ENCODE data around the gene BRD1.

BRD1 gene

GRCh38 chr22:49803737-49804375 is 23.8 kb downstream of the BRD1 start:
- DNase-seq: no peak

GRCh38 chr22:49803134-49803533 is 24.5 kb downstream of the BRD1 start:
- DNase-seq: no peak

- DNase-seq: no peak
Measured at GRCh38 chr22:49801391-49802060, 26.1 kb downstream of the BRD1 start.

GRCh38 chr22:49800408-49801238 is 27.1 kb downstream of the BRD1 start:
- no peak for DNase-seq

GRCh38 chr22:49799431-49800075 is 28.1 kb downstream of the BRD1 start:
- no peak for DNase-seq

GRCh38 chr22:49798486-49799151 is 29.1 kb downstream of the BRD1 start:
- no peak for DNase-seq

- DNase-seq: no peak
Measured at GRCh38 chr22:49797706-49798105, 30.0 kb downstream of the BRD1 start.

- DNase-seq: no peak
Measured at GRCh38 chr22:49796596-49797270, 30.9 kb downstream of the BRD1 start.

GRCh38 chr22:49795521-49795920 is 32.2 kb downstream of the BRD1 start:
- DNase-seq: peak in 1 of 51 donors; percentile 12

- no peak for DNase-seq
Measured at GRCh38 chr22:49793871-49794270, 33.8 kb downstream of the BRD1 start.

- DNase-seq: no peak
Measured at GRCh38 chr22:49793296-49793695, 34.4 kb downstream of the BRD1 start.

- no peak for DNase-seq
Measured at GRCh38 chr22:49792107-49792506, 35.6 kb downstream of the BRD1 start.

GRCh38 chr22:49791682-49792081 is 36.0 kb downstream of the BRD1 start:
- DNase-seq: no peak

- DNase-seq: no peak
Measured at GRCh38 chr22:49790912-49791311, 36.8 kb downstream of the BRD1 start.

- no peak for DNase-seq
Measured at GRCh38 chr22:49789289-49790141, 38.2 kb downstream of the BRD1 start.

GRCh38 chr22:49788504-49788903 is 39.2 kb downstream of the BRD1 start:
- DNase-seq: peak in 1 of 51 donors; percentile 16

GRCh38 chr22:49787861-49788260 is 39.8 kb downstream of the BRD1 start:
- DNase-seq: no peak

- DNase-seq: peak in 6 of 51 donors; percentile 13 to 47 (median 34)
Measured at GRCh38 chr22:49786976-49787706, 40.5 kb downstream of the BRD1 start.

Measured in hypothalamus (tissue), 51 donors.